ENCODE data around the gene SCN8A.
"Not testable (repeated sequence)": the region's sequence is repeated elsewhere in the genome, so short reads cannot be mapped to it uniquely, and the experiment has no call there.

SCN8A gene

DNA sequence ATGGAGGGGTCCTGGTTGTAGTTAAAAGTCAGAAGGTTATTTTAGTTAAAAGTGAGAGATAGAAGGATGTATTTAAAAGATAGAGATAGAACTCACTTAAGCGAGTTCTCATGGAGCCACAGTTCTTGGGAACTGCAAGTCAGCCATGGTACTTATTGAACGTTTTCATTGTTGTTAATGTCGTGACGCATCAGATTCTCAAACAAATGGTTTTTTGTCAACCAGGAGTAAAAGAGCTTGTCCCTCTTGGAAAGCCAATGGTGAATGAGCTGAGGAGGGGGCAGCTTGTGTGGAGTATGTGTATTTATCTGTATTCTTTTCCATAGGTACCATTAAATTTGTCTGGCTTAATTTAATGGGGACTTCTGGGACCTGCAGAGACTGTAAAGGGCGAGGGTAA is 188.8 kb downstream of the SCN8A start:
- in situ Hi-C loops (cut with HindIII; ENCODE audit: low sequenced_read_pairs) = no loop called here
- TF ChIP-seq, protein P1, sequence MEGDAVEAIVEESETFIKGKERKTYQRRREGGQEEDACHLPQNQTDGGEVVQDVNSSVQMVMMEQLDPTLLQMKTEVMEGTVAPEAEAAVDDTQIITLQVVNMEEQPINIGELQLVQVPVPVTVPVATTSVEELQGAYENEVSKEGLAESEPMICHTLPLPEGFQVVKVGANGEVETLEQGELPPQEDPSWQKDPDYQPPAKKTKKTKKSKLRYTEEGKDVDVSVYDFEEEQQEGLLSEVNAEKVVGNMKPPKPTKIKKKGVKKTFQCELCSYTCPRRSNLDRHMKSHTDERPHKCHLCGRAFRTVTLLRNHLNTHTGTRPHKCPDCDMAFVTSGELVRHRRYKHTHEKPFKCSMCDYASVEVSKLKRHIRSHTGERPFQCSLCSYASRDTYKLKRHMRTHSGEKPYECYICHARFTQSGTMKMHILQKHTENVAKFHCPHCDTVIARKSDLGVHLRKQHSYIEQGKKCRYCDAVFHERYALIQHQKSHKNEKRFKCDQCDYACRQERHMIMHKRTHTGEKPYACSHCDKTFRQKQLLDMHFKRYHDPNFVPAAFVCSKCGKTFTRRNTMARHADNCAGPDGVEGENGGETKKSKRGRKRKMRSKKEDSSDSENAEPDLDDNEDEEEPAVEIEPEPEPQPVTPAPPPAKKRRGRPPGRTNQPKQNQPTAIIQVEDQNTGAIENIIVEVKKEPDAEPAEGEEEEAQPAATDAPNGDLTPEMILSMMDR (IDR thresholded peaks at IDR 0.05; ENCODE audit: low read depth, low read length, missing control alignments) = no peak
- no peak overlapping the region for H3K4me3 ChIP-seq (ENCODE audit: low read depth, low read length)
- DNase-seq (ENCODE audit: low read depth) = no peak

DNA sequence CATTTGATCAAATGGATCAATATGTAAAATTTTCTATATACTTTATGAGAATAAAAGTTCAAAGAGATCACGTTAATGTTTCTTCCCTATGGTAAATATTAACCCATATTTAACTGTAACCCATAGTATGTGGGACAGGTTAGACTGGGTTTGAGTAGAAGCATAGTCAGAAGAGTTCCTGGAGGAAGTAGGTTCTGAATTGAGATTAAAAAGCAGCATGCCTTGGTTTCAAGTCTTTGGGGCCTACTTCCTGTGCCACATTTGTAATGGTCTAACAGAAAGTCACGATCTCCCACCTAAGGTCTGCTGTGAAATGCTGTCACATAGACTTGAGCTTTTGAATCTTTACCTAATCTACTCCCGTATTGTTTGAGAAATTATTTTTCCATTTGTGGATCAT is 193.7 kb downstream of the SCN8A start:
- in situ Hi-C loops (cut with HindIII; ENCODE audit: low sequenced_read_pairs) = no loop called here
- H3K4me3 ChIP-seq (ENCODE audit: low read depth, low read length) = no peak overlapping the region
- no peak for DNase-seq (ENCODE audit: low read depth)
- TF ChIP-seq, protein P1 (IDR thresholded peaks at IDR 0.05; ENCODE audit: low read depth, low read length, missing control alignments) = no peak

DNA sequence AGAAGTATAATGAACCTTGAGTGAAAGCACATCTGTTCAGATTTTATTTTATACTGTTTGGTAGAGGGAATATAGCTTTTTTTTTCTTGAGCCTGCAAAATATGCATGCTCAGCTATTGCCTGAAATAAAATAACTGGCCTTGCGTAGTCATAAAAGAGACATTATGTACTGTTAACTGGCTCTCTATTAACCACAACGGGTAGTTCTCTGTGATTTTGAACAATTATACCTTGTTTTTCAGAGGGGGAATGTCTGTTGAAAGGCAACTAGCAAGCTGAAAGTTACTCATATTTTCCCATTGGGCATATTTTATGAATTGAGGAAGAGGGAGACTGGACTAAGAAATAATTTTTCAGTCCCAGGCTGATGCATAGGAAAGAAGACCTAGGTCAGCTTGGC is 194.9 kb downstream of the SCN8A start:
- in situ Hi-C loops (cut with HindIII; ENCODE audit: low sequenced_read_pairs) = no loop called here
- no peak for DNase-seq (ENCODE audit: low read depth)
- no peak overlapping the region for H3K4me3 ChIP-seq (ENCODE audit: low read depth, low read length)
- TF ChIP-seq, protein P1 (IDR thresholded peaks at IDR 0.05; ENCODE audit: low read depth, low read length, missing control alignments) = no peak

DNA sequence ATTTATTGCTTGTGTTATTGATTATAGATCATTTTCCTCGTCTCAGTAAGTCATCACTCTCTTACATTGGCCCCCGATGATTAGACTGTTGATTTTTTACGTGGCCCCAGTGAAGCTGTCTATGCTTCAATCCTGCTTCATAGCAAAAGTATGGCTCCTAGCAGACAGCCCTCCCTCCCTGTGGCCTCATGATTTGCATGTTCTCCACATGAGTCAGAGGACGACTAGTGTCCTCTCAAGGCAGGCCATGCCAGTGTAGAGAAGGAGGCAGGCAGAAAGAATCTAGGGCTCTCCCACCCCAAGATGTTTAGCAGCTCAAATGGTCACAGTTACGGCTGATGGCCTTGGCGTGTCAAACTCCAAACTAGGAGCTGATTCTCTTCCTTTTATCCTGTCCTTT is 197.8 kb downstream of the SCN8A start:
- in situ Hi-C loops (cut with HindIII; ENCODE audit: low sequenced_read_pairs) = no loop called here
- DNase-seq (ENCODE audit: low read depth) = no peak
- no peak overlapping the region for H3K4me3 ChIP-seq (ENCODE audit: low read depth, low read length)
- TF ChIP-seq, protein P1 (IDR thresholded peaks at IDR 0.05; ENCODE audit: low read depth, low read length, missing control alignments) = no peak

DNA sequence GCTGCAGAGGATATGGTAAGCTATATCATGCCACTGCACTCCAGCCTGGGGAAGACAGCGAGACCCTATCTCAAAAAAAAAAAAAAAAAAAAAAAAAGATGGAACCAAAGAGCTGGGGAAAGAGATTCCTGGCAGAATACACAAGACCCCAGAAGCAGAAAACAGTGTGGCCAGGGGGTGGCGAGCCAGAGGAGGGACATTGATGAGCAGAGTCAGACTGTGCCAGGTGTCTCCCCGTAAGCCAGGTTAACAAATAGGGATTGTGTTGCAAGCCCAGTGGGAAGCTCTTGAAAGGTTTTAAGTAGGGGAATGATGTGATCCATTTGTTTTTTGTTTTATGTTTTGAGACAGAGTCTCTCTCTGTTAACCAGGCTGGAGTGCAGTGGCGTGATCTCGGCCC is 201.4 kb downstream of the SCN8A start:
- in situ Hi-C loops (cut with HindIII; ENCODE audit: low sequenced_read_pairs) = no loop called here
- no peak overlapping the region for H3K4me3 ChIP-seq (ENCODE audit: low read depth, low read length)
- DNase-seq (ENCODE audit: low read depth) = no peak
- TF ChIP-seq, protein P1 (IDR thresholded peaks at IDR 0.05; ENCODE audit: low read depth, low read length, missing control alignments) = no peak

DNA sequence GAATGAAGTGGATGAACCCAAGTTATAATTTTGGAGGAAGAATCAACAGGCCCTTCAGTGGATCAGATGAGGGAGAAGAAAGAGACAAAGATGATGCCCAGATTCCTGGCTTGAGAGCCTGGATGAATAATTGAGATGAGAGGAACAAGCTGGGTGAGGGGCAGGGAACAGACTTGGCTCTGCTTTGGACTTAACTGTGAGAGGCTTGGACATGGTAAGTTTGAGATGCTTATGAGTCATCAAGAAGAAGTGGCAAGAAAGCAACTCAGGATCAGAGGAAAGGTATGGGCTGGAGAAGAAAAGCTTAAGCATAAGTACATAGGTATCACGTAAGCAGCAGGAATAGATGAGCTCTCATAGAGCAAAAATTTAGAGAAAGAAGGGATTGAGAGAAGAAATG is 202.2 kb downstream of the SCN8A start:
- peak; percentile 12 for DNase-seq (ENCODE audit: low read depth)
- TF ChIP-seq, protein P1 (IDR thresholded peaks at IDR 0.05; ENCODE audit: low read depth, low read length, missing control alignments) = no peak
- H3K4me3 ChIP-seq (ENCODE audit: low read depth, low read length) = no peak overlapping the region
- in situ Hi-C loops (cut with HindIII; ENCODE audit: low sequenced_read_pairs) = no loop called here

DNA sequence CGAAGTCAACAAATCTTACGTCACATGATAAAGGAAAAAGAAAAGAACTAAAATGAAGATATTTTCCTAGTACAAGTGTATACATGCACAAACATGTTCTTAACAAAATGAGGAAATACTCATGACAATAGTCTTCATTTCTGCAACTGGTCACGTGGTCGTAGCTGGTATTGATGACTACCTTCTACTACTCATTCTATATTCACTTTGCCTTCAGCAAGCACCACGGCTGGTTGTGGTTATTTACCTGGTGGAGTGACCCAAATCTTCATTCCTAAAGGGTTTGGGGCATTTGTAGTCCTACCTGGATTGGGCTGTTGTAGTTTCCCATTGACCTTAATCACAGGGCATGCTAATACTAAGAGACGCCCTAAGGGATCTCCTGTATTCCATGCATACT is 206.3 kb downstream of the SCN8A start:
- no peak overlapping the region for H3K4me3 ChIP-seq (ENCODE audit: low read depth, low read length)
- in situ Hi-C loops (cut with HindIII; ENCODE audit: low sequenced_read_pairs) = no loop called here
- TF ChIP-seq, protein P1 (IDR thresholded peaks at IDR 0.05; ENCODE audit: low read depth, low read length, missing control alignments) = no peak
- DNase-seq (ENCODE audit: low read depth) = no peak

- H3K4me3 ChIP-seq (ENCODE audit: low read depth, low read length); in situ Hi-C loops (cut with HindIII; ENCODE audit: low sequenced_read_pairs); DNase-seq (ENCODE audit: low read depth): not testable (repeated sequence)
Observed at GRCh38 chr12:51798051-51798450, 207.0 kb downstream of the SCN8A start.
